Liver (tissue), 9 donors: ENCODE data around the gene SHISA4. TPM values are rescaled to one million over a fixed set of nuclear protein-coding genes. Genes with fewer than 3 reads are reported as not detected.
"Not testable (repeated sequence)": the region's sequence is repeated elsewhere in the genome, so short reads cannot be mapped to it uniquely, and the experiment has no call there.

Source experiments
- DNase-seq: peaks from one replicate; pipeline ENCODE4 v3.0.0-alpha.2; 2017; ENCODE audit warnings: low spot score
- H3K27ac ChIP-seq, 2 donors: one replicate each; pipeline ENCODE4 v1.7.0; 2013; ENCODE audit warnings: inconsistent platforms in 2 of 2, low read length in 2 of 2, control low read depth in 1 of 2, low read depth in 1 of 2, mild to moderate bottlenecking in 1 of 2
- H3K27me3 ChIP-seq, 4 donors: one replicate each; pipeline versions ENCODE4 v1.6.1 to v1.7.0; 2013; ENCODE audit warnings: low read length in 3 of 4, inconsistent platforms in 1 of 4, mild to moderate bottlenecking in 1 of 4, moderate library complexity in 1 of 4; ENCODE audit not compliant: control insufficient read depth in 4 of 4, insufficient read depth in 4 of 4
- H3K36me3 ChIP-seq, 4 donors: one replicate each; pipeline versions ENCODE4 v1.6.1 to v1.7.0; 2013; ENCODE audit warnings: low read length in 3 of 4, mild to moderate bottlenecking in 3 of 4, low read depth in 1 of 4, moderate library complexity in 1 of 4; ENCODE audit not compliant: control insufficient read depth in 4 of 4, insufficient read depth in 3 of 4
- H3K4me1 ChIP-seq, 4 donors: one replicate each; pipeline versions ENCODE4 v1.6.1 to v1.7.0; 2013; ENCODE audit warnings: low read length in 3 of 4, mild to moderate bottlenecking in 3 of 4, moderate library complexity in 1 of 4; ENCODE audit not compliant: control insufficient read depth in 4 of 4, insufficient read depth in 4 of 4
- H3K4me3 ChIP-seq, 3 donors: one replicate each; pipeline versions ENCODE4 v1.6.1 to v1.7.0; 2013; ENCODE audit warnings: low read length in 3 of 3, control low read depth in 1 of 3, low read depth in 1 of 3, mild to moderate bottlenecking in 1 of 3
- H3K9ac ChIP-seq, 2 donors: one replicate each; pipeline ENCODE4 v1.7.0; 2013; ENCODE audit warnings: low read length in 2 of 2, mild to moderate bottlenecking in 2 of 2, moderate library complexity in 2 of 2, control low read depth in 1 of 2, low read depth in 1 of 2
- H3K9me3 ChIP-seq, 4 donors: one replicate each; pipeline versions ENCODE4 v1.6.1 to v1.7.0; 2013; ENCODE audit warnings: low read length in 3 of 4; ENCODE audit not compliant: control insufficient read depth in 4 of 4
- CTCF ChIP-seq: fragments of 150-350 bp; IDR thresholded peaks from 2 replicates; pipeline ENCODE4 v1.5.1; 2017; ENCODE audit warnings: improper control_type of control experiment, low read depth, low read length; ENCODE audit not compliant: missing input control
- HNF4A ChIP-seq, 2 donors: conservative IDR thresholded peaks; 2 replicates each; pipeline ENCODE4 v1.6.1; 2016; ENCODE audit warnings: antibody characterized with exemption in 2 of 2, mild to moderate bottlenecking in 2 of 2
- HNF4G ChIP-seq: IDR thresholded peaks from 2 replicates; pipeline ENCODE4 v1.6.1; 2016; ENCODE audit warnings: antibody characterized with exemption
- MAX ChIP-seq: IDR thresholded peaks from 2 replicates; pipeline ENCODE4 v1.6.1; 2016; ENCODE audit warnings: antibody characterized with exemption
- NR2F2 ChIP-seq: IDR thresholded peaks from 2 replicates; pipeline ENCODE4 v1.6.1; 2016; ENCODE audit warnings: antibody characterized with exemption
- REST ChIP-seq: IDR thresholded peaks from 2 replicates; pipeline ENCODE4 v1.6.1; 2016; ENCODE audit warnings: antibody characterized with exemption, mild to moderate bottlenecking
- TAF1 ChIP-seq: conservative IDR thresholded peaks from 2 replicates; pipeline ENCODE4 v1.6.1; 2016; ENCODE audit warnings: antibody characterized with exemption, mild to moderate bottlenecking
- YY1 ChIP-seq: IDR thresholded peaks from 2 replicates; pipeline ENCODE4 v1.6.1; 2016; ENCODE audit warnings: antibody characterized with exemption, mild to moderate bottlenecking
- WGBS: extraction: QIAGEN DNeasy Blood & Tissue Kit; methylation state at CpG from one replicate; pipeline ENCODE4 v1.1.7; 2013; 5-methylcytosine and 5-hydroxymethylcytosine counted together
- polyA plus RNA-seq, 2 donors: library from polyadenylated mRNA; stranded (reverse) in 1 of 2; unstranded in 1 of 2; fragments of 200-250 nt in 1 of 2; fragments of >200 nt in 1 of 2; fragmentation: Nextera tagmentation in 1 of 2; extraction: Ambion mirVana in 1 of 2; gene quantifications; one replicate each; pipeline versions ENCODE4 v1.2.1 to v1.2.3, GENCODE V29; 2013 to 2015
- total RNA-seq, 2 donors: library from RNA; depleted of rRNA; stranded (reverse); fragments of >200 nt; gene quantifications; one replicate each; pipeline ENCODE4 v1.2.3, GENCODE V29; 2014
- donor health status: healthy.
- donor health status: healthy.
- donor health status: healthy.
- donor health status: healthy.
- donor health status: healthy.

The SHISA4 gene
- total and polyA plus RNA-seq, 4 donors = 0.47 to 4.1 (median 2.1) TPM

GRCh38 chr1:201851949-201852348 lies 36.7 kb upstream of the SHISA4 start:
- Histone ChIP-seq H3K27ac (no peak overlapping the region), H3K4me3 (no peak overlapping the region), H3K4me1 (peaks cover 12 to 31% (median 27%) of the 10 kb centered on the region in 4 donors), H3K9me3 (no peaks in the 10 kb centered on the region), H3K36me3 (peaks cover 2 to 48% (median 39%) of the 10 kb centered on the region in 4 donors), H3K9ac (no peak overlapping the region), H3K27me3 (no peaks in the 10 kb centered on the region)
- no peak for TF ChIP-seq HNF4A (conservative IDR thresholded peaks at IDR 0.05)
- TF ChIP-seq TAF1 = no peak
- WGBS = 94% methylated on average over 1 of the region's 1 CpG
- DNase-seq = no peak

- DNase-seq, H3K4me1 ChIP-seq, H3K4me3 ChIP-seq, H3K9me3 ChIP-seq, H3K9ac ChIP-seq, H3K27me3 ChIP-seq, H3K27ac ChIP-seq: not testable (repeated sequence)
- H3K36me3 ChIP-seq = peaks cover 6 to 64% (median 57%) of the 10 kb centered on the region in 4 donors
- WGBS = 99% methylated on average over 2 of the region's 2 CpGs
Measured at GRCh38 chr1:201856722-201857121, 32.0 kb upstream of the SHISA4 start.

- WGBS = 89% methylated on average over 5 of the region's 5 CpGs
- Histone ChIP-seq H3K4me1 (no peaks in the 10 kb centered on the region), H3K4me3 (no peak overlapping the region), H3K9ac (no peak overlapping the region), H3K36me3 (peaks cover 10 to 58% (median 46%) of the 10 kb centered on the region in 4 donors), H3K27me3 (no peaks in the 10 kb centered on the region), H3K27ac (no peak overlapping the region), H3K9me3 (no peaks in the 10 kb centered on the region)
- no peak for TF ChIP-seq HNF4A (conservative IDR thresholded peaks at IDR 0.05)
- TF ChIP-seq MAX = no peak
- no peak for TF ChIP-seq YY1
- no peak for TF ChIP-seq CTCF
- no peak for DNase-seq
Measured at GRCh38 chr1:201859424-201859823, 29.3 kb upstream of the SHISA4 start.

GRCh38 chr1:201861448-201861847 lies 27.2 kb upstream of the SHISA4 start:
- no peak overlapping the region for H3K9ac ChIP-seq
- no peak for TF ChIP-seq HNF4G
- TF ChIP-seq REST = no peak
- TF ChIP-seq NR2F2 = no peak
- no peak for TF ChIP-seq TAF1
- H3K36me3 ChIP-seq = peaks cover 9 to 49% (median 28%) of the 10 kb centered on the region in 4 donors
- no peaks in the 10 kb centered on the region for H3K4me1 ChIP-seq
- H3K9me3 ChIP-seq = no peaks in the 10 kb centered on the region
- no peaks in the 10 kb centered on the region for H3K27me3 ChIP-seq
- H3K4me3 ChIP-seq = no peak overlapping the region
- WGBS = 85% methylated on average over 7 of the region's 7 CpGs
- DNase-seq = no peak
- no peak overlapping the region for H3K27ac ChIP-seq
